ENCODE data around the gene VEPH1.

- TF ChIP-seq RAD21 (IDR thresholded peaks at IDR 0.05; ENCODE audit: low read length) = no peak
- no peak for TF ChIP-seq GABPA (IDR thresholded peaks at IDR 0.05; ENCODE audit: low read depth)
- TF ChIP-seq, protein P1, sequence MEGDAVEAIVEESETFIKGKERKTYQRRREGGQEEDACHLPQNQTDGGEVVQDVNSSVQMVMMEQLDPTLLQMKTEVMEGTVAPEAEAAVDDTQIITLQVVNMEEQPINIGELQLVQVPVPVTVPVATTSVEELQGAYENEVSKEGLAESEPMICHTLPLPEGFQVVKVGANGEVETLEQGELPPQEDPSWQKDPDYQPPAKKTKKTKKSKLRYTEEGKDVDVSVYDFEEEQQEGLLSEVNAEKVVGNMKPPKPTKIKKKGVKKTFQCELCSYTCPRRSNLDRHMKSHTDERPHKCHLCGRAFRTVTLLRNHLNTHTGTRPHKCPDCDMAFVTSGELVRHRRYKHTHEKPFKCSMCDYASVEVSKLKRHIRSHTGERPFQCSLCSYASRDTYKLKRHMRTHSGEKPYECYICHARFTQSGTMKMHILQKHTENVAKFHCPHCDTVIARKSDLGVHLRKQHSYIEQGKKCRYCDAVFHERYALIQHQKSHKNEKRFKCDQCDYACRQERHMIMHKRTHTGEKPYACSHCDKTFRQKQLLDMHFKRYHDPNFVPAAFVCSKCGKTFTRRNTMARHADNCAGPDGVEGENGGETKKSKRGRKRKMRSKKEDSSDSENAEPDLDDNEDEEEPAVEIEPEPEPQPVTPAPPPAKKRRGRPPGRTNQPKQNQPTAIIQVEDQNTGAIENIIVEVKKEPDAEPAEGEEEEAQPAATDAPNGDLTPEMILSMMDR (IDR thresholded peaks at IDR 0.05) = no peak
These were observed 118.7 kb downstream of the VEPH1 start for GRCh38 chr3:157384491-157384890.

All from SK-N-SH (cell line).